MCF 10A (cell line): ENCODE measurements around the gene OR51E2. TPM values are rescaled to one million over a fixed set of nuclear protein-coding genes. Genes with fewer than 3 reads are reported as not detected.

ENCODE experiments used
- BruUV-seq: library from RNA; stranded (reverse); fragments of 400-500 nt; replicated peaks from 2 replicates; lab custom pipeline; 2021; lab: Mats Ljungman, UMichigan
- CTCF ChIA-PET: fragments of 300-600 bp; sonication (Branson Sonifier 250); formaldehyde crosslinking; extraction: SDS; loops from one replicate; lab custom pipeline; 2021; ENCODE audit warnings: antibody characterized with exemption, inconsistent platforms; lab: Yijun Ruan, JAX
- POLR2A ChIA-PET: fragments of 300-600, 350-650 bp; sonication (Branson Sonifier 250); formaldehyde crosslinking; extraction: SDS; loops from one replicate; lab custom pipeline; 2020; ENCODE audit warnings: antibody characterized with exemption, inconsistent platforms; lab: Yijun Ruan, JAX
- DNase-seq: peaks from one replicate; pipeline ENCODE4 v3.0.0-alpha.2; 2018; ENCODE audit not compliant: unreplicated experiment
- H3K27ac Mint-ChIP-seq: one replicate; pipeline ENCODE4 v1.8.0; 2022; ENCODE audit warnings: mild to moderate bottlenecking, low read depth, mixed read lengths; ENCODE audit not compliant: unreplicated experiment
- H3K27me3 Mint-ChIP-seq: one replicate; pipeline ENCODE4 v1.8.0; 2022; ENCODE audit warnings: mixed read lengths; ENCODE audit not compliant: insufficient read depth, unreplicated experiment
- H3K36me3 Mint-ChIP-seq: one replicate; pipeline ENCODE4 v1.8.0; 2022; ENCODE audit warnings: mild to moderate bottlenecking, moderate library complexity, mixed read lengths; ENCODE audit not compliant: insufficient read depth, unreplicated experiment
- H3K4me1 Mint-ChIP-seq: one replicate; pipeline ENCODE4 v1.8.0; 2022; ENCODE audit warnings: mixed read lengths; ENCODE audit not compliant: insufficient read depth, unreplicated experiment
- H3K4me3 Mint-ChIP-seq: one replicate; pipeline ENCODE4 v1.8.0; 2022; ENCODE audit warnings: mild to moderate bottlenecking, moderate library complexity, mixed read lengths; ENCODE audit not compliant: unreplicated experiment
- H3K9me3 Mint-ChIP-seq: one replicate; pipeline ENCODE4 v1.8.0; 2022; ENCODE audit warnings: mixed read lengths; ENCODE audit not compliant: unreplicated experiment
- intact Hi-C: fragments of 100-400 bp; cut with micrococcal nuclease; formaldehyde crosslinking; loops from 2 replicates; pipeline ENCODE4 v1.14.1; 2022
- total RNA-seq: library from RNA; stranded (reverse); gene quantifications from 2 replicates; pipeline ENCODE4 v1.2.3, GENCODE V29; 2022
- TF ChIP-seq, protein P1 (sequence below): fragments of 200-600 bp; IDR thresholded peaks from one replicate; pipeline ENCODE4 v1.8.0; 2022; ENCODE audit warnings: antibody characterized with exemption, mild to moderate bottlenecking; ENCODE audit not compliant: unreplicated experiment

The OR51E2 gene
- total RNA-seq, 1 experiment from 2014 or later = not detected

DNA sequence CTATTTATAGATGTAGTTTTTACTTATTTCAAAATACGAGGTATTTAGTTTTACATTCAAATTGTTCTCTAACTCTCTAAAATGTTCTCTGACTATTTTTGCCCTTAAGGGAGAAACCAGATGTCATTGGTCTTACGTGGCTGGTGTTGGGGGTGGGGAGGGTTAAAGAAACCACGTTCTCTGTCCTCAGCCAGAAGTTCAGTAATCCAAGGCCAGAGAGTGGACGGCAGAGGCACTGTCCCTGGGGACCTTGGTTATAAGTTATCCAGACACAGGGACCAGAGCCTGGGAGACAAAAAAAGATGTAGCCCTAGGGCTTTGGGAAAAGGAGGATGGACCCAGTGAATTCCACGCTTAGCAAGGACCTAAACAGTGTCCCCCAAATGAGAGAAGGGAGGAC is 54.6 kb downstream of the OR51E2 start:
- peaks cover 13% of the 10 kb centered on the region for H3K27me3 Mint-ChIP-seq
- no peaks in the 10 kb centered on the region for H3K36me3 Mint-ChIP-seq
- BruUV-seq = no TSS peak
- no peaks in the 10 kb centered on the region for H3K4me1 Mint-ChIP-seq
- ChIA-PET POLR2A (no interaction called here), CTCF (interaction anchor here (1.4 kb wide), 1 partner anchor 16 kb away, joined by 3 read pairs; no protein-coding TSS in a partner anchor)
- TF ChIP-seq, protein P1, sequence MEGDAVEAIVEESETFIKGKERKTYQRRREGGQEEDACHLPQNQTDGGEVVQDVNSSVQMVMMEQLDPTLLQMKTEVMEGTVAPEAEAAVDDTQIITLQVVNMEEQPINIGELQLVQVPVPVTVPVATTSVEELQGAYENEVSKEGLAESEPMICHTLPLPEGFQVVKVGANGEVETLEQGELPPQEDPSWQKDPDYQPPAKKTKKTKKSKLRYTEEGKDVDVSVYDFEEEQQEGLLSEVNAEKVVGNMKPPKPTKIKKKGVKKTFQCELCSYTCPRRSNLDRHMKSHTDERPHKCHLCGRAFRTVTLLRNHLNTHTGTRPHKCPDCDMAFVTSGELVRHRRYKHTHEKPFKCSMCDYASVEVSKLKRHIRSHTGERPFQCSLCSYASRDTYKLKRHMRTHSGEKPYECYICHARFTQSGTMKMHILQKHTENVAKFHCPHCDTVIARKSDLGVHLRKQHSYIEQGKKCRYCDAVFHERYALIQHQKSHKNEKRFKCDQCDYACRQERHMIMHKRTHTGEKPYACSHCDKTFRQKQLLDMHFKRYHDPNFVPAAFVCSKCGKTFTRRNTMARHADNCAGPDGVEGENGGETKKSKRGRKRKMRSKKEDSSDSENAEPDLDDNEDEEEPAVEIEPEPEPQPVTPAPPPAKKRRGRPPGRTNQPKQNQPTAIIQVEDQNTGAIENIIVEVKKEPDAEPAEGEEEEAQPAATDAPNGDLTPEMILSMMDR = no peak
- no peaks in the 10 kb centered on the region for H3K9me3 Mint-ChIP-seq
- no peak for DNase-seq
- no peak overlapping the region for H3K4me3 Mint-ChIP-seq
- H3K27ac Mint-ChIP-seq = no peak overlapping the region
- intact Hi-C loops = no loop called here

DNA sequence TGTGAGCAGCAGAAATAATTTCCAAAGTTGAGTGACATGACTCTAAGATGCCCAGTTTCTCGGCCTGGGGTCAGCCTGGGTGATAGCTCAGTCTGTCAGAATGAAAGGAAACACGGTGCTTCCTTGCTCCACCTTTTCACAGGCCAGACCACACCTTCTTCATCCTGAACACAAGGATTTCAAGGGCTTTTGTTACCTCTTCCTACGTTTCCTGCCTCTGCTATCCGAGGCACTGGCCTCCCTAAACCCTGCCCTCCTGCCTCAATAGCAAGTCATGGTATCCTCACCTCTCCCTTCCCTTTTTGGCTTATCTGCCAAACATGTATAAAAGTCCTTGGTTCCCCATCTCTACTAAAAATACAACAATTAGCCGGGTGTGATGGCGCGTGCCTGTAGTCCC is 55.6 kb downstream of the OR51E2 start:
- ChIA-PET POLR2A (no interaction called here), CTCF (interaction anchor here (1.3 to 1.4 kb wide), 2 partner anchors 15 to 356 kb away, joined by 3 read pairs; no protein-coding TSS in a partner anchor)
- Mint-ChIP-seq H3K27me3 (peaks cover 13% of the 10 kb centered on the region), H3K27ac (no peak overlapping the region), H3K4me3 (no peak overlapping the region), H3K36me3 (no peaks in the 10 kb centered on the region), H3K9me3 (no peaks in the 10 kb centered on the region), H3K4me1 (no peaks in the 10 kb centered on the region)
- DNase-seq = no peak
- intact Hi-C loops = no loop called here
- TF ChIP-seq, protein P1 = no peak
- BruUV-seq = no TSS peak

DNA sequence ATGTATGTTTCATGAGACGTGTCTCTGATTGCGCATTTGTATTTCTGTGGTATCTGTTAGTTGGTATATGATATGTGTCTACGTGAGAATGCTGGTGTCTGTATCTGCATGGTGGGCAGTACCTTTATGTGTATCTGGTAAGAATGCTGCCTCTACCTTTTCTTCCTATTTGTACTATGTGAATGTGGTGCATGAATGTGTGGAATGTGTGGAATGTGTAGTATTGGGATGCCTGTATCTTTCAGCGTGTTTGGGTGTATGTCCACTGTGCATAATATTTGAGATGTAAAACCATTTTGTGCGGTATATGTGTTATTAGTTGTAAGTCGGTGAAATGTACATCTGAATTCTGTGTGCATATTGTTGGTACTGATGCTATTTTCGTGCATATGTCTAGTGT is 56.2 kb downstream of the OR51E2 start:
- ChIA-PET POLR2A (no interaction called here), CTCF (interaction anchor here (0.6 to 1.5 kb wide), 4 partner anchors 14 to 357 kb away, joined by 3 to 4 read pairs (median 3); no protein-coding TSS in a partner anchor)
- intact Hi-C loops = no loop called here
- Mint-ChIP-seq H3K9me3 (no peaks in the 10 kb centered on the region), H3K4me1 (no peaks in the 10 kb centered on the region), H3K27ac (no peak overlapping the region), H3K4me3 (no peak overlapping the region), H3K27me3 (peaks cover 13% of the 10 kb centered on the region), H3K36me3 (no peaks in the 10 kb centered on the region)
- no TSS peak for BruUV-seq
- no peak for DNase-seq
- TF ChIP-seq, protein P1 = no peak

DNA sequence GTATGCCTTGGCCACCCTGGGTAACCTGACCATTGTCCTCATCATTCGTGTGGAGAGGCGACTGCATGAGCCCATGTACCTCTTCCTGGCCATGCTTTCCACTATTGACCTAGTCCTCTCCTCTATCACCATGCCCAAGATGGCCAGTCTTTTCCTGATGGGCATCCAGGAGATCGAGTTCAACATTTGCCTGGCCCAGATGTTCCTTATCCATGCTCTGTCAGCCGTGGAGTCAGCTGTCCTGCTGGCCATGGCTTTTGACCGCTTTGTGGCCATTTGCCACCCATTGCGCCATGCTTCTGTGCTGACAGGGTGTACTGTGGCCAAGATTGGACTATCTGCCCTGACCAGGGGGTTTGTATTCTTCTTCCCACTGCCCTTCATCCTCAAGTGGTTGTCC is 57.7 kb downstream of the OR51E2 start:
- ChIA-PET POLR2A (no interaction called here), CTCF (interaction anchor here (0.7 to 4.5 kb wide), 3 partner anchors 11 to 365 kb away, joined by 3 to 69 read pairs (median 4); no protein-coding TSS in a partner anchor)
- BruUV-seq = no TSS peak
- intact Hi-C loops = no loop called here
- TF ChIP-seq, protein P1 = no peak
- H3K36me3 Mint-ChIP-seq = no peaks in the 10 kb centered on the region
- no peaks in the 10 kb centered on the region for H3K4me1 Mint-ChIP-seq
- no peak for DNase-seq
- peaks cover 7% of the 10 kb centered on the region for H3K27me3 Mint-ChIP-seq
- no peaks in the 10 kb centered on the region for H3K9me3 Mint-ChIP-seq
- H3K27ac Mint-ChIP-seq = no peak overlapping the region
- no peak overlapping the region for H3K4me3 Mint-ChIP-seq
